Suprapubic skin (tissue), 3 donors: ENCODE data around the gene LDLRAD4.

Experiments used
- CTCF ChIP-seq, 2 donors: fragments of 200-600 bp in 1 of 2; fragments of 450-650 bp in 1 of 2; sonication (generic) in 1 of 2; IDR thresholded peaks; one replicate each; pipeline ENCODE4 v1.5.1; 2016 to 2019; ENCODE audit warnings: antibody characterized with exemption in 2 of 2, mild to moderate bottlenecking in 1 of 2, moderate library complexity in 1 of 2
- EP300 ChIP-seq: sonication (generic); formaldehyde crosslinking; IDR thresholded peaks from one replicate; pipeline ENCODE4 v1.6.1; 2017; ENCODE audit warnings: antibody characterized with exemption
- POLR2A ChIP-seq, 2 donors: fragments of 450-650 bp; IDR thresholded peaks; one replicate each; pipeline ENCODE4 v1.6.1; 2017; ENCODE audit warnings: antibody characterized with exemption in 2 of 2, mild to moderate bottlenecking in 2 of 2, moderate library complexity in 2 of 2

DNA sequence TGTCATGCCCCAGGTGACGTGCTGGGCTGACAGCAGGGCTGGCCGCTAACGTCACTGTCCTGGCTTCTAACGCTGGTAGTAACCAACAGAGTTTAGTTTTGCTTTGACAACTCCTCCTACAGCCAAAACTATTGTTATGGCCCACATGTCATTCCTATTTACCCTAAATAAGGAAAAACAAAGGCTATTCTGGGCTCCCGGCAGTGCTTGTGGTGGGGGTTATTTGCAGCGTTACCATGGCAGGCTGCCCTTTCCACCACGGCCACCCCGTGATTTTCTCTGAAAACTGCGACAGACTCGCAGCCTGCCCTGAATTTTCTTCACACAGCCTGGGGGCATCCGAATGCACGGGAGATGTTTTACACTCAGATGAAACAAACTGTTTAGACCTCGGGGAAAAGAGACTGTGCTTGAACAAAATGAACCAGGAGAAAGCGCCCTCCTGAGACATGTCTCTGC, 392.6 kb downstream of the LDLRAD4 start:
- no peak for TF ChIP-seq CTCF (IDR thresholded peaks at IDR 0.05)
- TF ChIP-seq EP300: no peak
- TF ChIP-seq POLR2A (IDR thresholded peaks at IDR 0.05): no peak
